ENCODE data around the gene PSG2.
"Not testable (repeated sequence)": the region's sequence is repeated elsewhere in the genome, so short reads cannot be mapped to it uniquely, and the experiment has no call there.

PSG2 gene

GRCh38 chr19:43105496-43105895 lies 23.0 kb upstream of the PSG2 start:
- TF ChIP-seq CTCF (conservative IDR thresholded peaks at IDR 0.05; ENCODE audit: low read length), result no peak
- peak; percentile 26 for DNase-seq (ENCODE audit: low read depth)
- H3K4me3 ChIP-seq (ENCODE audit: low read length), result no peak overlapping the region

DNA sequence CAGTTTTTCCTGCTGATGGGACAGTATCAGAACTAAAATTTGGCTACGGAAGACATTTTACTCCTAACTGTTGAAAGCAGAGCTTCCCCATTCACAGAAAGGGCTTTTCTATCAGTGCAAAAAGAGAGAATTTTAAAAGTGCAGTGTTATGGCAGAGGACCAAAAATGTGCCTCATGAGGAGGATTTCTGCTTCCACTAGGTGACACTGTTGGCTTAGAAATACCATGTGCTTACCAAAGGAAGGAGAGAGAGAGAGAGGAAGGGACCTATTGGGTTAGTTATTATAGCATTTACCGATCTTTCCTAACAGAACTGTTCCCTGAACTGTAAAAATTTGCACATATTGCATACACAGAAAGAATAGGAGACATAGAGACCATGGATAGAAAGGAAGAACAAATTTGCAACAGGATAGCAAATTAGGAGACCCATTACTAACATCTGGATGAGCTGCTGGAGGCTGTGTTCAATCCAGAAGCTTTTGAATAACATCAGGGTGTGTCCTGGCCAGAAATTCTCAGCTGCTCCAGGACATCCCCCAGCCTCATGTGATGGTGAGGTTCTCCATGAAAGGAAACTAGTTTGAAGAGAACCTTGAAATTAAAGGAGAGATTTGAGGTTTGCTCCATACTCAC lies 21.8 kb upstream of the PSG2 start:
- peak; percentile 78 for TF ChIP-seq CTCF (conservative IDR thresholded peaks at IDR 0.05; ENCODE audit: low read length)
- H3K4me3 ChIP-seq (ENCODE audit: low read length), result not testable (repeated sequence)
- DNase-seq (ENCODE audit: low read depth), result peak; percentile 82

DNA sequence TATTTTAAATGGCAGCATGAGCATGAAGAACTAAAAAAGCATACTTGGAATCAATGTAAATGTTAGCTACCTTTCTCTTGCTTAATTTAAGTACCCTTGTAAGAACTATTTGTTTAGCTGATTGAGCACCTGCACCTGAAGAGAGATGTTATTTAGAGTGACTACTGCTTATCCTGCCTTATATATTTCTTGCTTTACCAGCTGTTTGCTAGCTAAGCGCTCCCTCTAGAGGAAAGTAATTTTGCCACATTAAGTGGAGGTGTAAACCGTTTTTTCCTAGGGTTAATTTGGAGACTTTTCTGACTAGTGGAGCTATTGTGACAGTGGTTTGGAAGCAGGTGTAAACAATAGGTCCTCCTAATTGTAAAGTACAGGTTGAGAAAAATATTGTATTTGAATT lies 19.4 kb upstream of the PSG2 start:
- TF ChIP-seq CTCF (conservative IDR thresholded peaks at IDR 0.05; ENCODE audit: low read length), result peak; percentile 29
- DNase-seq (ENCODE audit: low read depth), result no peak
- no peak overlapping the region for H3K4me3 ChIP-seq (ENCODE audit: low read length)

GRCh38 chr19:43098416-43098815 lies 15.9 kb upstream of the PSG2 start:
- not testable (repeated sequence) for H3K4me3 ChIP-seq (ENCODE audit: low read length); DNase-seq (ENCODE audit: low read depth)

- TF ChIP-seq CTCF (conservative IDR thresholded peaks at IDR 0.05; ENCODE audit: low read length), result peak; percentile 59
- peak; percentile 75 for DNase-seq (ENCODE audit: low read depth)
- H3K4me3 ChIP-seq (ENCODE audit: low read length), result not testable (repeated sequence)
Measured at GRCh38 chr19:43087702-43088340, 5.3 kb upstream of the PSG2 start.

DNA sequence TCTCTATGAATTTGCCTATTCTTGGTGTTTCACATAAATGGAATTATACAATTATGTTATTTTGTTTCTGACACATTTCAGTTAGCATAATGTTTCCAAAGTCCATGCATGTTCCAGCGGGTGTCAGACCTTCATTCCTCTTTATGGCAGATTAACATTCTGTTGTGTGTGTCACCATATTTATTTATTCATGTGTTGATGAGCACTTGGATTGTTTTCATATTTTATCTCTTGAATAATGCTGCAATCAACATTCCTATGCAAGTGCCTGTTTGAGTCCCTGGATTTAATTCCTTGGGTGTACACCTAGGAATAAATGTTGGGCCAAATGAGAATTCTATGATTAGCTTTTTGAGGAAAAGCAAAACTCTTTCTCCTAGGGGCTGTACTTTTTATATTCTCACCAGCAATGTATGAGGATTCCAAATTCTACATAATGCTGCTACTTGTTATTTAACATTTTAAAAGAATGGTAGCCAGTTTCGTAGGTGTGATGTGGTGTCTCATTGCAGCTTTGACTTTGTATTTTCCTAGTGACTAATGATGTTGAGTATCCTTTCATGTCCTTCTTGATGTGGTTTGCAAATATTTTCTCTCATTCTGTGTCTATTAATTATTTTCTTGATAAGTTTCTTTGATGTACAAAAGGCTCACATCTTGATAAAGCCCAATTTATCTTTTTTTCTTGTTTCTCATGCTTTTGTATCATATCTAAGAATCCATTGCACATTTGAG lies 3.5 kb upstream of the PSG2 start:
- DNase-seq (ENCODE audit: low read depth), result peak; percentile 73
- not testable (repeated sequence) for H3K4me3 ChIP-seq (ENCODE audit: low read length)

DNA sequence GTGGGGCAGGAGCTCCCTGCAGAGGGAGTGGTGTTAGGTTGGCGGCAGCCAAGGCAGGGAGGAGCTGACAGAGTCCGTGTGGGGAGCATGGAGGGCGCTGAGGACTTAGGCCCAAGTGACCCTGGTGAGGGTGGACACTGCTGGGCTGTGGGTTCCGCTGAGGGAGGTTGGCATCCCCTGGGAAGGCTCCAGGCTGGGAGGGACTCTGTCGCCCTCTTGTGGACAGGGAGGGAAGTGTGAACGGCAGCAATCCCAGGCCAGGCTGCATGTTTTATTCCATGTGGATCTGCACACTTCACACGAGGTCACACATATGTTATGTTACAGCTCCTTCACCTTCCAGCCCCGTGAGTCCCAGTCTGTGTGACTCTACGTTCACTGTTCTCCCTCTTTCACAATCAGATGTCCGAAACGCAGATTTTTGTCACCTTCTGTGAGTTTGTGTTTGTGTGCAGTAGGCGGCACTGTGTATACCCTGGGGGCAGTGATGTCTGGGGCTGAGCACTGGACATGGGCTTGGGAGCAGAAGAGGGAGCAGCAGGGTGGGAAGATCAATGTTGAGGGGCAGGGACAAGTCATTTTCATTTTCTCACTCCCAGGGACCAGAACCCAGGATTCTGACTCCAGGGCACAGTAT lies 1.8 kb upstream of the PSG2 start:
- H3K4me3 ChIP-seq (ENCODE audit: low read length), result not testable (repeated sequence)
- peak; percentile 53 for TF ChIP-seq CTCF (conservative IDR thresholded peaks at IDR 0.05; ENCODE audit: low read length)
- peak; percentile 24 for DNase-seq (ENCODE audit: low read depth)

GRCh38 chr19:43083721-43084120 lies 1.2 kb upstream of the PSG2 start:
- not testable (repeated sequence) for H3K4me3 ChIP-seq (ENCODE audit: low read length); DNase-seq (ENCODE audit: low read depth)
